Esophagus muscularis mucosa (tissue), 4 donors: Measurements from ENCODE around the gene PSPH. TPM values are rescaled to one million over a fixed set of nuclear protein-coding genes. Genes with fewer than 3 reads are reported as not detected.

Source experiments
- DNase-seq: peaks from one replicate; pipeline ENCODE4 v3.0.0-alpha.2; 2017; ENCODE audit errors: extremely low spot score
- H3K27ac ChIP-seq, 4 donors: fragments of 200-600 bp; sonication (generic); replicated peaks in 1 of 4; 1 replicate in 3 of 4; 2 replicates in 1 of 4; pipeline ENCODE4 v1.5.1; 2016 to 2019; ENCODE audit warnings: mild to moderate bottlenecking in 1 of 4
- H3K27me3 ChIP-seq, 4 donors: fragments of 200-600 bp; sonication (generic); one replicate each; pipeline versions ENCODE4 v1.5.1 to v1.6.0; 2016 to 2019
- H3K36me3 ChIP-seq, 4 donors: fragments of 200-600 bp; sonication (generic); one replicate each; pipeline ENCODE4 v1.5.1; 2016 to 2019
- H3K4me1 ChIP-seq, 4 donors: fragments of 200-600 bp; sonication (generic); one replicate each; pipeline ENCODE4 v1.5.1; 2016 to 2019
- H3K4me3 ChIP-seq, 4 donors: fragments of 200-600 bp; sonication (generic); 1 replicate in 2 of 4; 2 replicates in 2 of 4; pipeline ENCODE4 v1.5.1; 2016 to 2019; ENCODE audit warnings: mild to moderate bottlenecking in 4 of 4, moderate library complexity in 1 of 4
- H3K9me3 ChIP-seq, 4 donors: fragments of 200-600 bp; sonication (generic); 1 replicate in 3 of 4; 2 replicates in 1 of 4; pipeline ENCODE4 v1.5.1; 2016 to 2019
- CTCF ChIP-seq, 3 experiments: fragments of 200-600 bp in 2 of 3; fragments of 450-650 bp in 1 of 3; sonication (generic) in 2 of 3; IDR thresholded peaks; one replicate each; pipeline ENCODE4 v1.5.1; 2017 to 2019; ENCODE audit warnings: antibody characterized with exemption in 3 of 3, mild to moderate bottlenecking in 2 of 3, moderate library complexity in 1 of 3
- EP300 ChIP-seq: sonication (generic); formaldehyde crosslinking; IDR thresholded peaks from one replicate; pipeline ENCODE4 v1.6.1; 2017; ENCODE audit warnings: antibody characterized with exemption
- POLR2A ChIP-seq: fragments of 450-650 bp; IDR thresholded peaks from one replicate; pipeline ENCODE4 v1.6.1; 2017; ENCODE audit warnings: antibody characterized with exemption, moderate library complexity, mild to moderate bottlenecking, low read depth
- POLR2AphosphoS5 ChIP-seq, 2 donors: sonication (generic); formaldehyde crosslinking; IDR thresholded peaks; one replicate each; pipeline ENCODE4 v1.6.1; 2017; ENCODE audit warnings: antibody characterized with exemption in 2 of 2
- WGBS: methylation state at CpG from one replicate; pipeline ENCODE4 v1.1.5; 2018; 5-methylcytosine and 5-hydroxymethylcytosine counted together
- intact Hi-C: fragments of 100-400 bp; cut with DNase I; formaldehyde crosslinking; loops from one replicate; pipeline ENCODE4 v1.15.1; 2023
- total RNA-seq, 4 donors: library from RNA; depleted of rRNA; stranded (reverse); fragments of >200 nt; gene quantifications; one replicate each; pipeline versions ENCODE4 v1.1.0 to v1.2.1, GENCODE V29; 2016

PSPH gene
- total RNA-seq, 4 donors from 2014 or later = 9.1 to 15.9 (median 13.1) TPM

GRCh38 chr7:55973747-55974250, 77.4 kb downstream of the PSPH start:
- intact Hi-C loops = no loop called here
- H3K9me3 ChIP-seq = no peaks in the 10 kb centered on the region
- no peak for DNase-seq
- no peak overlapping the region for H3K4me3 ChIP-seq
- peaks cover 0 to 29% (median 12%) of the 10 kb centered on the region in 4 donors for H3K36me3 ChIP-seq
- 96% methylated on average over 7 of the region's 7 CpGs for WGBS
- H3K27ac ChIP-seq = no peak overlapping the region
- no peaks in the 10 kb centered on the region for H3K27me3 ChIP-seq
- TF ChIP-seq CTCF (IDR thresholded peaks at IDR 0.05) (no peak), POLR2A (no peak), EP300 (no peak), POLR2AphosphoS5 (IDR thresholded peaks at IDR 0.05) (no peak)
- H3K4me1 ChIP-seq = peaks cover 17 to 57% (median 36%) of the 10 kb centered on the region in 4 donors

GRCh38 chr7:55970978-55971377, 80.3 kb downstream of the PSPH start:
- H3K4me3 ChIP-seq = no peak overlapping the region
- 72% methylated on average over 8 of the region's 8 CpGs for WGBS
- peaks cover 17 to 52% (median 39%) of the 10 kb centered on the region in 4 donors for H3K4me1 ChIP-seq
- H3K27ac ChIP-seq = no peak overlapping the region
- H3K27me3 ChIP-seq = no peaks in the 10 kb centered on the region
- no peak for DNase-seq
- H3K9me3 ChIP-seq = no peaks in the 10 kb centered on the region
- TF ChIP-seq POLR2A = no peak
- no peak for TF ChIP-seq POLR2AphosphoS5 (IDR thresholded peaks at IDR 0.05)
- no peak for TF ChIP-seq EP300
- no peak for TF ChIP-seq CTCF (IDR thresholded peaks at IDR 0.05)
- intact Hi-C loops = no loop called here
- peaks cover 0 to 34% (median 5%) of the 10 kb centered on the region in 4 donors for H3K36me3 ChIP-seq

- intact Hi-C loops = no loop called here
- DNase-seq = no peak
- Histone ChIP-seq H3K4me1 (peaks cover 20 to 52% (median 42%) of the 10 kb centered on the region in 4 donors), H3K9me3 (no peaks in the 10 kb centered on the region), H3K4me3 (no peak overlapping the region), H3K27ac (no peak overlapping the region), H3K27me3 (no peaks in the 10 kb centered on the region), H3K36me3 (peaks cover 0 to 34% (median 5%) of the 10 kb centered on the region in 4 donors)
- TF ChIP-seq EP300 (no peak), CTCF (IDR thresholded peaks at IDR 0.05) (no peak), POLR2AphosphoS5 (IDR thresholded peaks at IDR 0.05) (no peak), POLR2A (no peak)
- WGBS = 96% methylated on average over 7 of the region's 7 CpGs
These were observed 80.7 kb downstream of the PSPH start for GRCh38 chr7:55970561-55970960.

- intact Hi-C loops = loop anchor here (10.0 kb wide), 2 partner anchors 85 to 605 kb away; partner anchors contain the start of genes CCT6A, LANCL2 and PSPH
- 88% methylated on average over 11 of the region's 11 CpGs for WGBS
These were observed 81.9 kb downstream of the PSPH start for GRCh38 chr7:55969391-55969790.

More at GRCh38 chr7:55969391-55969790, 81.9 kb downstream of the PSPH start:
- TF ChIP-seq POLR2A (no peak), POLR2AphosphoS5 (IDR thresholded peaks at IDR 0.05) (no peak), EP300 (no peak), CTCF (IDR thresholded peaks at IDR 0.05) (no peak)
- no peak overlapping the region for H3K27ac ChIP-seq
- DNase-seq = no peak
- peaks cover 0 to 34% (median 5%) of the 10 kb centered on the region in 4 donors for H3K36me3 ChIP-seq
- H3K9me3 ChIP-seq = no peaks in the 10 kb centered on the region
- no peak overlapping the region for H3K4me3 ChIP-seq
- H3K4me1 ChIP-seq = peaks cover 20 to 53% (median 47%) of the 10 kb centered on the region in 4 donors
- no peaks in the 10 kb centered on the region for H3K27me3 ChIP-seq
